HG02970 (cell line): ENCODE results near the gene AP3M1.
"Not testable (repeated sequence)": the region's sequence is repeated elsewhere in the genome, so short reads cannot be mapped to it uniquely, and the experiment has no call there.

Source experiments
- ATAC-seq: cut with Tn5 transposase; IDR thresholded peaks from one replicate; pipeline ENCODE4 v1.9.1; 2021; ENCODE audit warnings: mild to moderate bottlenecking, moderate library complexity, moderate number of reproducible peaks; ENCODE audit not compliant: unreplicated experiment, low FRiP score

AP3M1 gene

DNA sequence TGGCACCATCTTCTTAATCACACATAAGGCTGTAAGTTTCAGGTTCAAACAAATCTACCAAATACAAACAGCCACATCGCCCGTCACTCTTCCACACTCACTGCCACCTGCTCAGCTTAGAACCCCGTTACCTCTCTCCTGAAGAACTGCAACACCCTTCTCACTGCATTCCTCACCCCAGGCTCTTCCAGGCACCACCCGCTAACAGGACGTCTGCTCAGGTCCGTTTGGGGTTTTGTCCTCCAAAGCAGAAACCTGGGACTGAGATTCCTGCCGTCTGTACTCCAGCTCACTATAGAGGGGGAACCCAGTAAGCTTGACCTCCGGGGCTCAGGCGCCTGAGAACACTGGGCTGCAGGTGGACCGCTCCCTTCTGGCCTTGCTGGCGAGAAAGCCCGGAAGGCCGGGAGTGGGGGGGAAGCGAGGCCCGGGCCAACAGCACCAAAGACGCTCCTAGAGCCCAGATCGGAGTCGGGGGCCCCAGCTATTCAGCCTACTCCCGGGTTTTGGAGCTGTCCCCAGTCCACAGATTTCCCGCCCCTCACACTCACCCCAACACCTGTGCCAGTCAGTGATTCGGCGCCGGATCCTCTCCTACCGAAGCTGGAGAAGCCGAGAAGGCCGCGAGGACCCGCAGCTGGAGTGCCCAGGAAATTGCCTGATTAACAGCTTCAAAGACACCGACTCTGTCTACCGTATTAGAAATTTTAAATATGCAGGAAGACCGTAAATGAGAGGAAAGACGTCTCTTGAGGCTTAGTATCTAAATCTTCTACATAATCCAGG lies at the start of gene AP3M1:
Gene AP3M1, minus strand, starts transcription at position 625 of the 786 bp plus-strand sequence. CDS start 12,449 bp downstream, outside the sequence.
- peak; percentile 45 for ATAC-seq

DNA sequence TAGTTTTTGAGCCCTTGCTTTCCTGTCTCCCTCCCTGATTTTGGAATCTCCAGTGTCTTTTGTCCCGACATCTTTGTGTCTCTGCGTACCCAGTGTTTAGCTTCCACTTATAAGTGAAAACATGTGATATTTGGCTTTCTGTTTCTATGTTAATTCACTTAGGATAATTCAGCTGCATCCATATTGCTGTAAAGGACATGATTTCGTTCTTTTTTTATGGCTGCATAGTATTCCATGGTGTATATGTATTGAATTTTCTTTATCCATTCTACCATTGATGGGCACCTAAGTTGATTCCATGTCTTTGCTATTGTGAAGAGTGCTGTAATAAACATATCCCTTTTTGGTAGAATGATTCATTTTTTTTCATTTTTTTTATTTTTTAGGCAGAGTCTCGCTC lies 48.7 kb upstream of the AP3M1 start:
- ATAC-seq, result no peak

- no peak for ATAC-seq
Observed at GRCh38 chr10:74194999-74195398, 44.4 kb upstream of the AP3M1 start.

- ATAC-seq, result no peak
Observed at GRCh38 chr10:74194545-74194944, 43.9 kb upstream of the AP3M1 start.

- ATAC-seq, result no peak
Observed at GRCh38 chr10:74190494-74190893, 39.9 kb upstream of the AP3M1 start.

- no peak for ATAC-seq
Observed at GRCh38 chr10:74189999-74190421, 39.4 kb upstream of the AP3M1 start.

DNA sequence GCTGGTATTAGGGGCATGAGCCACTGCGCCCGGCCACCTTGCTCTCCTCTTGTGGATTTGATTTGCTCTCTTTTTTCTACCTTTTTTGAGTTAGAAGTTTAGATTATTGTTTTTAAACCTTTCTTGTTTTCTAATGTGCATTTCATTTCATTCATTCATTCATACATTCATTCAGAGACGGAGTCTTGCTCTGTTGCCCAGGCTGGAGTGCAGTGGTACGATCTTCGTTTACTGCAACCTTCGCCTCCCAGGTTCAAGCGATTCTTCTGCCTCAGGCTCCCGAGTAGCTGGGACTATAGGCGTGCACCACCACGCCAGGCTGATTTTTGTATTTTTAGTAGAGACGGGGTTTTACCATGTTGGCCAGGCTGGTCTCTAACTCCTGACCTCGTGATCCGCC lies 38.0 kb upstream of the AP3M1 start:
- not testable (repeated sequence) for ATAC-seq

GRCh38 chr10:74187237-74187636 lies 36.6 kb upstream of the AP3M1 start:
- ATAC-seq, result no peak

DNA sequence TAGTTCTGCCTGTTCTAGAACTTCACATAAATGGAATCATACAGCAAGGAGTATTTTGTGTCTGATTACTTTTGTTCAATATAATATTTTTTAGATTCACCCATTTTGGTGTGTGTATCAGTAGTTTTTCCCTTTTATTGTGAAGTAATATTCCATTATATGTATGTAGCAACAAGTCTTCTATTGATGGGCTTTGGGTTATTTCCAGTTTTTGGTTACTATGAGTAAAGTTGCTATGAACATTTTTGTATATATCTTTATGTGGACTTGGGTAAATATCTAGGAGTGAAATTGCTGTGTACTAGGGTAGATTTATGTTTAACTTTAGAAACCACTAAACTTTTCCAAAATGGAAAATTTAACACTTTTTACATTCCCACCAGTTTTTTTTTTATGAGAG lies 36.0 kb upstream of the AP3M1 start:
- no peak for ATAC-seq

DNA sequence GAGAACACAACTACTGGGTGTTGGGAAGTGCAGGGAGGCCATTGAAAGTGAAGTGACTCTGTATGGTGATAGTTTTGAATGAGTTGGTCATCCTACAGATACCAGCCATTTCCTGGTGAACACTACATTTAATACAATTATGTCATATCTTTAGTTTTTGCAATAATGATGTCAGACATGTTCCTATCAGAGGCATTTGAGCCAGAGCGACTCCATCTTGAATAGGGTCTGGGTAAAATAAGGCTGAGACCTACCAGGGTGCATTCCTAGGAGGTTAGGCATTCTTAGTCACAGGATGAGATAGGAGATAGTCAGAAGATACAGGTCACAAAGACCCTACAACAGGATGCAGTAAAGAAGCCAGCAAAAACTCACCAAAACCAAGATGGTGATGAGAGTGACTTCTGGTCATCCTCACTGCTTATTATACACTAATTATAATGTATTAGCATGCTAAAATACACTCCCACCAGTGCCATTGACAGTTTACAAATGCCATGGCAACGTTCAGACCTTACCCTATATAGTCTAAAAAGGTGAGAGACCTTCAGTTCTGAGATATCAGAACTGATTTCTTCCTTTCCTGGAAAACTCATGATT lies 28.6 kb upstream of the AP3M1 start:
- no peak for ATAC-seq

GRCh38 chr10:74178042-74178791 lies 27.6 kb upstream of the AP3M1 start:
- no peak for ATAC-seq

- ATAC-seq, result no peak
Observed at GRCh38 chr10:74177140-74177677, 26.6 kb upstream of the AP3M1 start.

DNA sequence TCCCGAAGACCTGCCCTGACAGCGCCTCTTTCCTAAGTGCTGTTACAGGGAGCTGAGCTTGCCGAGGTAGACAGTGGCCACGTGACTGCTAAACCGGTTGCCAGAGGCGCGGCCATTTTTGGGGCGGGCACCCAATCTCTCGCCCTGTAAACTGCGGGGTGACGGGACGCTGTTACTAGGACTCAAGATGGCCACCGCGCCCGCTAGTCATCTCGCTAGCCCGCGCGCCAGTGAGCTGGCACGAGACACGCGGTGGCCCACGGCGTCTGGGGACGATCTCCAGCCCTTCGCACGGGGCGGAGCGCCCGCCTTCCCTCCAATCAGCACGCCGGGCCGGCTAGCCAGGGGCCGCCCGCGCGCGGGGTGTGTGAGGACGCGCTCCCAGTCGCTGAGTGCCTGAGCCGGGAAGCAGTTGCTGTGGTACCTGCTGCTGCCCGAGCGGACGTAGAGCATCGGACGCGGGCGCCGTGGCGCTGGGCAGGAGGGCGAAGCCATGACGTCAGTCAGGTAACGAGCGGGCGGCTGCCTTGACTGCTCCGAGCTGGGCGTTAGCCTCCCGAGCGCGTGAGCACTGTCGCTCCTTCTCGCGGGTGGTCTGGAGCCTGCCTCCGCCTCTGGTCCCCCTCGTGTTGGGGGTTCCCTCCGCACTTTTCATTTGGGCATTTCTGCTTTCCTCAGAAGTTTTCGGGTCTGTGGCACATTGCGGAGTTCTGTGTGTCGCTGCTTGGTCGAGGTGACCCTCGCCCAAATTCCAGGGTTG lies 25.9 kb upstream of the AP3M1 start:
- peak; percentile 86 for ATAC-seq

GRCh38 chr10:74175510-74176379 lies 25.1 kb upstream of the AP3M1 start:
- no peak for ATAC-seq

DNA sequence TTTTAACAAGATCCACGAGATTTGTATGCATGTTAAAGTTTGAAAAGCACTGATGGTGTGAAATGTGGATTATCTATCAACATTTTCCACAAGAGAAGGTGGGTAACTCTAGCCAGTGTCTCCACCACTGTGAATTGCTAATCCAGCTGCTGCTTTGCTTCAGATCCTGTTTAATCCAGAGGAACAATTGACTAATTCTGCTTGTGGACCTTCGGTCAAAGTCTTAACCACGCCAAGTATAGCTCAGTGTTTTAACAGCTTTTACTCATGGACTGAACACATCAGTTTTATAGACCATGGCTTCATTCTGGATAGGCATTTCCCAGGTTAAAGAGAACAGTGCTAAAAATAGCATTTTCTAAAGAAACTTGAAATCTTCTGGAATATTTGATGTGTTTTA lies 23.9 kb upstream of the AP3M1 start:
- ATAC-seq, result no peak

- no peak for ATAC-seq
Observed at GRCh38 chr10:74171625-74172024, 21.0 kb upstream of the AP3M1 start.

DNA sequence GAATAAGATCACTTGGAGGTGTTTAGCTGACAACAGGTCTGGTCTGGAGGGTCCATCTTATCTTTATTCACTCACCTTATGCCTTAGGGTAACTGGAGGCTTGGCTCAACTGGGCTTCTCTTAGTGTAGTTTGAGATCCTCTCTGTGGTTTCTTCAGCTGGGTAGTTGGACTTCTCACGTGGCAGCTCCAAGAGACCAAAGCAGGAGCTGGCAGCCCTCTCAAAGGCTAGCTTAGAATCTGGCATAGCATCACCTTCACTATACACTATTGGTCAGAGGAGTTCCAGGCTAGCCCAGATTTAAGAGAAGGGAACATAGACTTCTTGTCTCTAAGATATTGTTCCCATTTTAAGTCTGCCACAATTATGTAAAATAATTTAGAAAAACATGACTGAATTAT lies 16.8 kb upstream of the AP3M1 start:
- ATAC-seq, result no peak

DNA sequence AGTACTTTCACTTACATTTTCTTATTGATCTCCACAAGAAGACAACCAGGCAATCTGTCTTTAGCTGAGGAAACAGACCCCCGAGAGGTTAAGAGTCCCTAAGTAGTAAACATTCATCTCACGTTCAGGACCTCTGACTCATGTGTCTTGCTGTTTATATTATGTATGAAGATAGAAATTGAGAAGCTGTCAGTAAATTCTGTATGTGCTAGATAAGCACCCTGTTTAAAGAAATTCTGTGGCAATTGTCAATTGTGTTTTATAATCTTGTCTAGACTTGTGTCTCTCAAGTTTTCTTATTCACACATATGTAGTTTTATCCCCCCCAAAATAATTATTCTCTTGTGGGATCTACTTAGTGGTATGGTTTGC lies 14.9 kb upstream of the AP3M1 start:
- ATAC-seq, result no peak

GRCh38 chr10:74164716-74165529 lies 14.3 kb upstream of the AP3M1 start:
- ATAC-seq, result no peak
